ENCODE results near the gene VAMP2. TPM values are rescaled to one million over a fixed set of nuclear protein-coding genes. Genes with fewer than 3 reads are reported as not detected.

Gene VAMP2
- total and polyA plus RNA-seq, 9 of the 15 experiments (the other 6 are each of a cell fraction or from before 2014, with no cell fraction given) = 2.3 to 31.8 (median 6.0) TPM

DNA sequence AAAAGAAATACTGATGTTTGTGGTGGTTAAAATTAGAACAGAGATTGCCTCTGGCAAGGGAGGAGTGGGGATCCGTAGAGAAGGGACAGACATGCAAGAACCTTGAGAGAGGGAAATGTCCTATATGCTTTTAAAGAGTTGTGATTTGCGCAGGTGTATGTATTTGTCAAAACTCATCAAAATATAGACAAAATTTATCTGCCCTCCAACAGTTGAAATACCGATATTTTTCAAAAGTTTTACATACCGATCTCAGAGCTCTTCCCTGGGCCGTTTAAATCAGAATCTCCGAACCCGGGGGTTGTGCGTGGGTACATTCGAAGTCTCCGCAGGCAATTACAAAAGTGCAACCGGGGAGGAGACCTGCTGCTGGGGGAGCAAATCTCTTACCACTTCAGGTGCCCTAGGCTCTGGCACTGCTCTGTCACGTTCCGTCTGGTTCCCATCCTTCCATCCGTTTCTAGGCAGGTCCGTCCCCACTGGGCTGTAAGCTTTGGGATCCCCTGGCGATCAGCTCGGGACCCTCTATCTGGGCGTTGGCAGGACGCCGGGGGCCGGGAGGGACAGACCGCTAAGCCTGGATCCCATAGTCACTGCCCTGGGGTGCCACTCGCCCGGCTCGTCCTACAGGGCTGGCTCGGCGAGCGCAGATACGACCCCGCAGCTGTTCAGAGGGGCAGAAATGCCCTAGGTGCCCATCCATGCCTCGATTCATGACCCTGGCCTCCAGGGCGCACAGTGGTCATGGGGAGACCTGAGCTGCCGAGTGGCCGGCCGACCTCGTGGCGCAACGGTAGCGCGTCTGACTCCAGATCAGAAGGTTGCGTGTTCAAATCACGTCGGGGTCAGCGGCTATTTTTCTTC lies 23.1 kb upstream of the VAMP2 start (continued):
- TF ChIP-seq HDAC3 (IDR thresholded peaks at IDR 0.05; ENCODE audit: borderline replicate concordance, partially characterized antibody) (no peak), ZNF444 (CRISPR knock-in tag; IDR thresholded peaks at IDR 0.05) (no peak), ZNF197 (CRISPR knock-in tag; IDR thresholded peaks at IDR 0.05; ENCODE audit: low read depth) (no peak), NONO (IDR thresholded peaks at IDR 0.05; ENCODE audit: low read depth in 2 of 2, low read length in 1 of 2) (no peak), YY1 (IDR thresholded peaks at IDR 0.05; ENCODE audit: borderline replicate concordance in 1 of 3, control insufficient read depth in 1 of 3, extremely low read depth in 1 of 3, insufficient read depth in 3 of 3, insufficient read length in 1 of 3, insufficient replicate concordance in 2 of 3, low read depth in 1 of 3, low read length in 2 of 3) (peak in 1 of 3 experiments; percentile 11), MYNN (IDR thresholded peaks at IDR 0.05) (no peak), MYNN (CRISPR knock-in tag; IDR thresholded peaks at IDR 0.05) (no peak), ZKSCAN1 (IDR thresholded peaks at IDR 0.05; ENCODE audit: low read depth, low read length) (no peak), NR4A1 (CRISPR knock-in tag; IDR thresholded peaks at IDR 0.05) (no peak), NR4A1 (tag; IDR thresholded peaks at IDR 0.05) (no peak), ZNF212 (CRISPR knock-in tag; IDR thresholded peaks at IDR 0.05) (no peak), NCOA1 (IDR thresholded peaks at IDR 0.05; ENCODE audit: low read depth) (no peak), CREM (IDR thresholded peaks at IDR 0.05; ENCODE audit: low read depth) (peak; percentile 71), MAZ (CRISPR knock-in tag; conservative IDR thresholded peaks at IDR 0.05 in 1 of 2, IDR thresholded peaks at IDR 0.05 in 1 of 2) (peak in 1 of 2 experiments; percentile 5; a peak in 1 of 4 replicates), ILK (tag; IDR thresholded peaks at IDR 0.05; ENCODE audit: borderline replicate concordance, low read depth) (no peak), MTA3 (IDR thresholded peaks at IDR 0.05; ENCODE audit: borderline replicate concordance) (peak; percentile 55)
- TF ChIP-seq, protein P1, sequence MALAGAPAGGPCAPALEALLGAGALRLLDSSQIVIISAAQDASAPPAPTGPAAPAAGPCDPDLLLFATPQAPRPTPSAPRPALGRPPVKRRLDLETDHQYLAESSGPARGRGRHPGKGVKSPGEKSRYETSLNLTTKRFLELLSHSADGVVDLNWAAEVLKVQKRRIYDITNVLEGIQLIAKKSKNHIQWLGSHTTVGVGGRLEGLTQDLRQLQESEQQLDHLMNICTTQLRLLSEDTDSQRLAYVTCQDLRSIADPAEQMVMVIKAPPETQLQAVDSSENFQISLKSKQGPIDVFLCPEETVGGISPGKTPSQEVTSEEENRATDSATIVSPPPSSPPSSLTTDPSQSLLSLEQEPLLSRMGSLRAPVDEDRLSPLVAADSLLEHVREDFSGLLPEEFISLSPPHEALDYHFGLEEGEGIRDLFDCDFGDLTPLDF (CRISPR knock-in tag; IDR thresholded peaks at IDR 0.05) = no peak
- TF ChIP-seq, protein P2, sequence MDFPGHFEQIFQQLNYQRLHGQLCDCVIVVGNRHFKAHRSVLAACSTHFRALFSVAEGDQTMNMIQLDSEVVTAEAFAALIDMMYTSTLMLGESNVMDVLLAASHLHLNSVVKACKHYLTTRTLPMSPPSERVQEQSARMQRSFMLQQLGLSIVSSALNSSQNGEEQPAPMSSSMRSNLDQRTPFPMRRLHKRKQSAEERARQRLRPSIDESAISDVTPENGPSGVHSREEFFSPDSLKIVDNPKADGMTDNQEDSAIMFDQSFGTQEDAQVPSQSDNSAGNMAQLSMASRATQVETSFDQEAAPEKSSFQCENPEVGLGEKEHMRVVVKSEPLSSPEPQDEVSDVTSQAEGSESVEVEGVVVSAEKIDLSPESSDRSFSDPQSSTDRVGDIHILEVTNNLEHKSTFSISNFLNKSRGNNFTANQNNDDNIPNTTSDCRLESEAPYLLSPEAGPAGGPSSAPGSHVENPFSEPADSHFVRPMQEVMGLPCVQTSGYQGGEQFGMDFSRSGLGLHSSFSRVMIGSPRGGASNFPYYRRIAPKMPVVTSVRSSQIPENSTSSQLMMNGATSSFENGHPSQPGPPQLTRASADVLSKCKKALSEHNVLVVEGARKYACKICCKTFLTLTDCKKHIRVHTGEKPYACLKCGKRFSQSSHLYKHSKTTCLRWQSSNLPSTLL (IDR thresholded peaks at IDR 0.05) = no peak
- TF ChIP-seq, protein P3, sequence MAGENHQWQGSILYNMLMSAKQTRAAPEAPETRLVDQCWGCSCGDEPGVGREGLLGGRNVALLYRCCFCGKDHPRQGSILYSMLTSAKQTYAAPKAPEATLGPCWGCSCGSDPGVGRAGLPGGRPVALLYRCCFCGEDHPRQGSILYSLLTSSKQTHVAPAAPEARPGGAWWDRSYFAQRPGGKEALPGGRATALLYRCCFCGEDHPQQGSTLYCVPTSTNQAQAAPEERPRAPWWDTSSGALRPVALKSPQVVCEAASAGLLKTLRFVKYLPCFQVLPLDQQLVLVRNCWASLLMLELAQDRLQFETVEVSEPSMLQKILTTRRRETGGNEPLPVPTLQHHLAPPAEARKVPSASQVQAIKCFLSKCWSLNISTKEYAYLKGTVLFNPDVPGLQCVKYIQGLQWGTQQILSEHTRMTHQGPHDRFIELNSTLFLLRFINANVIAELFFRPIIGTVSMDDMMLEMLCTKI (IDR thresholded peaks at IDR 0.05; ENCODE audit: partially characterized antibody) = no peak
- TF ChIP-seq, protein P4, sequence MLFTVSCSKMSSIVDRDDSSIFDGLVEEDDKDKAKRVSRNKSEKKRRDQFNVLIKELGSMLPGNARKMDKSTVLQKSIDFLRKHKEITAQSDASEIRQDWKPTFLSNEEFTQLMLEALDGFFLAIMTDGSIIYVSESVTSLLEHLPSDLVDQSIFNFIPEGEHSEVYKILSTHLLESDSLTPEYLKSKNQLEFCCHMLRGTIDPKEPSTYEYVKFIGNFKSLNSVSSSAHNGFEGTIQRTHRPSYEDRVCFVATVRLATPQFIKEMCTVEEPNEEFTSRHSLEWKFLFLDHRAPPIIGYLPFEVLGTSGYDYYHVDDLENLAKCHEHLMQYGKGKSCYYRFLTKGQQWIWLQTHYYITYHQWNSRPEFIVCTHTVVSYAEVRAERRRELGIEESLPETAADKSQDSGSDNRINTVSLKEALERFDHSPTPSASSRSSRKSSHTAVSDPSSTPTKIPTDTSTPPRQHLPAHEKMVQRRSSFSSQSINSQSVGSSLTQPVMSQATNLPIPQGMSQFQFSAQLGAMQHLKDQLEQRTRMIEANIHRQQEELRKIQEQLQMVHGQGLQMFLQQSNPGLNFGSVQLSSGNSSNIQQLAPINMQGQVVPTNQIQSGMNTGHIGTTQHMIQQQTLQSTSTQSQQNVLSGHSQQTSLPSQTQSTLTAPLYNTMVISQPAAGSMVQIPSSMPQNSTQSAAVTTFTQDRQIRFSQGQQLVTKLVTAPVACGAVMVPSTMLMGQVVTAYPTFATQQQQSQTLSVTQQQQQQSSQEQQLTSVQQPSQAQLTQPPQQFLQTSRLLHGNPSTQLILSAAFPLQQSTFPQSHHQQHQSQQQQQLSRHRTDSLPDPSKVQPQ (CRISPR knock-in tag; IDR thresholded peaks at IDR 0.05; ENCODE audit: borderline replicate concordance) = no peak
